ENCODE measurements around the gene ARRB2. TPM values are rescaled to one million over a fixed set of nuclear protein-coding genes. Genes with fewer than 3 reads are reported as not detected.
"Not testable (repeated sequence)": the region's sequence is repeated elsewhere in the genome, so short reads cannot be mapped to it uniquely, and the experiment has no call there.

ARRB2 gene
- total RNA-seq, 1 donor = 201 TPM

DNA sequence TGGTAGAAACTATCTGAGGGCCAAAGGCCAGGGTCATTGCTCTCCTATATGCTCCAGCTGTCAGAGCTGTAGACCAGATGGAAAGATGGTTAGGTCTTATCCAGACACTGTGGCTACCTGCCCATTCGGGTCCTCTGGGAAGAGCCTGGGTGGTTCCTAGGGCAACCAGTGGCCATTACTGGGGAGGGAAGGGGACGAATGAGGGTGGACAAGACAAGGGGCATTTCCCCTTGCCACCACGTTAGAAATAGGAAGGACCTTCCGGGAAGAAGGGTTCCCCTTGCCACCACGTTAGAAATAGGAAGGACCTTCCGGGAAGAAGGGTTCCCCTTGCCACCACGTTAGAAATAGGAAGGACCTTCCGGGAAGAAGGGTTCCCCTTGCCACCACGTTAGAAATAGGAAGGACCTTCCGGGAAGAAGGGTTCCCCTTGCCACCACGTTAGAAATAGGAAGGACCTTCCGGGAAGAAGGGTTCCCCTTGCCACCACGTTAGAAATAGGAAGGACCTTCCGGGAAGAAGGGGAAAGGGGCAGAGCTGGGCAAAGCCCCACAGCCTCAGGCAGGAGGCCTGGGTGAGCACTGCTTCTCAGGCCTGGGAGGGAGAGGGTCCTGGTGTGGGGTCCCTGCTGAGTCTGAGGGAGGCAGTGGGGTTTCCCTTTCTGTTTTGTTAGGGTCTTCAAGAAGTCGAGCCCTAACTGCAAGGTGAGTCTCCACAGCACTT, 4.1 kb downstream of the ARRB2 start:
- H3K9me3 ChIP-seq (ENCODE audit: low read depth, low read length); H3K4me3 ChIP-seq (ENCODE audit: low read length); H3K27me3 ChIP-seq (ENCODE audit: insufficient read depth, low read length): not testable (repeated sequence)
- peaks cover 69% of the 10 kb centered on the region for H3K4me1 ChIP-seq (ENCODE audit: insufficient read depth, low read length)

DNA sequence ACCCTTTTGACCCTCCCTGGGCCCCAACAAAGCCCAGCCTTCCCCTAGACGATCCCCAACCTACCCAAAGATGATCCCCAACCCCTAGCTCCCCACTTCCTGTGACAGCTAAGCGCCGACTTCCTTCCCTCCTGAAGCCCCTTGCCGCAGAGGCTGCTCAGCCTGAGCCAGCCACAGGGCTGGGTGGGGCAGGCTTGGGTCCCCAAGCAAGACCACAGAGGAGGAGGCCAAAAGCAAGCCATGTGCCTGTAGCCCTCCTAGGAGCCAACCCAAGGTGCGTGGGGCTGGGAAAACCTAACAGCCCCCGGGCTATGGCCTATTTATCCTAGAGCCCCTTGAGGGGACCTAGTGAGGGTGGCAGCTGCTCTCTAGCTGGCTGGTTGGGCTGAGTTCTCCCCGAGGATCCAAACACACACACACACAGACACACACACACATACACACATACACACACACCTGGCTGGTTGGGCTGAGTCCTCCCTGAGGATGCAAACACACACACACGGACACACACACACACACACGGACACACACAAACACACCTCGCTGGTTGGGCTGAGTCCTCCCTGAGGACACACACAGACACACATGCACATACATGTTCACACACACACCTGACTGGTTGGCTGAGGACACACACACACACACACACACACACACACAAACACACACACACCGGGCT, 4.8 kb downstream of the ARRB2 start:
- H3K4me1 ChIP-seq (ENCODE audit: insufficient read depth, low read length) = peaks cover 65% of the 10 kb centered on the region
- no peak overlapping the region for H3K4me3 ChIP-seq (ENCODE audit: low read length)
- no peaks in the 10 kb centered on the region for H3K9me3 ChIP-seq (ENCODE audit: low read depth, low read length)
- H3K27me3 ChIP-seq (ENCODE audit: insufficient read depth, low read length) = no peaks in the 10 kb centered on the region

DNA sequence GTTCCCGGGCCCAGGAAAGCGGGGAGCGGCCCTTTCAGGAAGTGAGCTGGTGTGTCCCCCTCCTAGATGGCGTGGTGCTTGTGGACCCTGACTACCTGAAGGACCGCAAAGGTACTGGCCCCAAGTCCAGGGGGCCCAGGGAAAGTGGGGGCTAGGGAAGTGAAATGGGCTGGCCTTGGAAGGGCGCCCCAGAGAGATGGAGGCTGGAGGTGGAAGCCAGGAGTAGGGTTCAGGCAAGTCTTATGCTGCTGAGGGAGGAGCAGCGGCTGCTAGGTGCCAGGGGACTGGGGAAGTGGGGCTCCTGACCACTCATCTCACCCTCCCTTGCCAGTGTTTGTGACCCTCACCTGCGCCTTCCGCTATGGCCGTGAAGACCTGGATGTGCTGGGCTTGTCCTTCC, 5.6 kb downstream of the ARRB2 start:
- peaks cover 65% of the 10 kb centered on the region for H3K4me1 ChIP-seq (ENCODE audit: insufficient read depth, low read length)
- no peak overlapping the region for H3K4me3 ChIP-seq (ENCODE audit: low read length)
- H3K27me3 ChIP-seq (ENCODE audit: insufficient read depth, low read length) = no peaks in the 10 kb centered on the region
- no peaks in the 10 kb centered on the region for H3K9me3 ChIP-seq (ENCODE audit: low read depth, low read length)

DNA sequence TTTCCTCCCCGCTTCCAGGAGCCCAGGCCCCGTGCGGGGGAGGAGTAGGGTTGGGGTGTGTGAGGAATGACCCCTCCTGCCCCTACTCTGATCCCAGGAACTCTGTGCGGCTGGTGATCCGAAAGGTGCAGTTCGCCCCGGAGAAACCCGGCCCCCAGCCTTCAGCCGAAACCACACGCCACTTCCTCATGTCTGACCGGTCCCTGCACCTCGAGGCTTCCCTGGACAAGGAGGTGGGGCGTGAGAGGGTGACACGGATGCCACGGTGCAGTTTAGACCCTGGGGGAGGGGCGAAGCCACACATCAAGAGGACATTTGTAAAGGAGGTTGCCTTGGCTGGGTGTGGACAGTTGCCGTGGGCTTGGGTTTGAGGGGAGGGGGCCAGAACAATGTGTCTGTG, 7.4 kb downstream of the ARRB2 start:
- Histone ChIP-seq H3K9me3 (ENCODE audit: low read depth, low read length) (no peaks in the 10 kb centered on the region), H3K4me3 (ENCODE audit: low read length) (no peak overlapping the region), H3K4me1 (ENCODE audit: insufficient read depth, low read length) (peaks cover 47% of the 10 kb centered on the region), H3K27me3 (ENCODE audit: insufficient read depth, low read length) (no peaks in the 10 kb centered on the region)

DNA sequence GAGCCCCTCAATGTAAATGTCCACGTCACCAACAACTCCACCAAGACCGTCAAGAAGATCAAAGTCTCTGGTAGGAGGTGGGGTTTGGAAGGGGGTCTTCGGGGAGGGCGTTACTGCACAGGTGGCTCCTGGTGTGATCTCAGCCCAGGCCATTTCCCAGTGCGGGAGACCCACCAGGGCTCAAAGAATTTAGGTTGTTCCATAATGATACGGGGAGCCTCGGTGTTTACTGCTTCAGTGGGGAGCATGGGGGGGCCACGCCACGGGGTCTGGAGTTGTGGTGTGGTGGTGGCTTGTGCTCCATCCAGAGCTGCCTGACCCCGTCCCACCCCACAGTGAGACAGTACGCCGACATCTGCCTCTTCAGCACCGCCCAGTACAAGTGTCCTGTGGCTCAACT, 7.8 kb downstream of the ARRB2 start:
- no peaks in the 10 kb centered on the region for H3K9me3 ChIP-seq (ENCODE audit: low read depth, low read length)
- no peaks in the 10 kb centered on the region for H3K27me3 ChIP-seq (ENCODE audit: insufficient read depth, low read length)
- H3K4me1 ChIP-seq (ENCODE audit: insufficient read depth, low read length) = peaks cover 43% of the 10 kb centered on the region
- no peak overlapping the region for H3K4me3 ChIP-seq (ENCODE audit: low read length)

DNA sequence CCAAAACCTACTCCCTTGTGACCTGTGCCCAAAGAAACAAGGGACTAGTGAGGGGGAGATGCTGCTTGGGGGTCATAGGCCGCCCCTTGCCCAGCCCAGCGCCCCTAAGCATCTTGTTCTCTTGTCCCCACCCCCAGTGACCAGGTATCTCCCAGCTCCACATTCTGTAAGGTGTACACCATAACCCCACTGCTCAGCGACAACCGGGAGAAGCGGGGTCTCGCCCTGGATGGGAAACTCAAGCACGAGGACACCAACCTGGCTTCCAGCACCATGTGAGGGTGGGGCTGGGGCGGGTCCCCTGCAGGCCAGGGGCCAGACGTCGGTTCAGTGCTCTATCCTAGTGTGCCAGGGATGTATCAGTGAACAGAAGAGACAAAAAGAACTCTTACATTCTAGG, 8.7 kb downstream of the ARRB2 start:
- H3K4me1 ChIP-seq (ENCODE audit: insufficient read depth, low read length) = peaks cover 36% of the 10 kb centered on the region
- H3K4me3 ChIP-seq (ENCODE audit: low read length) = no peak overlapping the region
- no peaks in the 10 kb centered on the region for H3K27me3 ChIP-seq (ENCODE audit: insufficient read depth, low read length)
- no peaks in the 10 kb centered on the region for H3K9me3 ChIP-seq (ENCODE audit: low read depth, low read length)

DNA sequence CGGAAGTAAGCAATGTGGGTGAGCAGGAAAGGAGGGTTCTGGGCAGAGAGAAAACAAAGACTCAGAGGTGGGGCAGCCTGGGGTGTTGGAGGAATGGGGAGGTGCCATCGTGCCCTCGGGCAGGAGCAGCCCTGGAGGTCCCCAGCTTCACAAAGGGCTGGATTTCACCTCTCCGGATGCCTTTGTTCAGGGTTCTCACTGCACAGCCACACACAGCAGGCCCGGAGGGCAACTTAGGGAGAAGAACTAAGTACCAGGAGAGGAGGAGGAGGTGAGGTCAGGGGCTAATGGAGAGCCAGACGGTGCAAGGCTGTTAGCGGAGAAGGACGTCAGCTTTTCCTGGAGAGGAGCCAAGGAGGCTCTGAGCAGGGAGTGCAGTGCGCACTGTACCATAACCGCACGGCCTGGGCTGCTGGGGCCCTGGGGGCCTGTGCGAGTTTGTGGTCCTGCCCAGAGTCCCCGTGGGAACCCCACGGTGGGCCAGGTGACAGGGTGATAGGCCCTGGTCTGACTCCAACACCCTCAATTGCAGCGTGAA, 9.3 kb downstream of the ARRB2 start:
- H3K4me1 ChIP-seq (ENCODE audit: insufficient read depth, low read length) = peaks cover 36% of the 10 kb centered on the region
- H3K9me3 ChIP-seq (ENCODE audit: low read depth, low read length) = no peaks in the 10 kb centered on the region
- H3K27me3 ChIP-seq (ENCODE audit: insufficient read depth, low read length) = no peaks in the 10 kb centered on the region
- no peak overlapping the region for H3K4me3 ChIP-seq (ENCODE audit: low read length)

DNA sequence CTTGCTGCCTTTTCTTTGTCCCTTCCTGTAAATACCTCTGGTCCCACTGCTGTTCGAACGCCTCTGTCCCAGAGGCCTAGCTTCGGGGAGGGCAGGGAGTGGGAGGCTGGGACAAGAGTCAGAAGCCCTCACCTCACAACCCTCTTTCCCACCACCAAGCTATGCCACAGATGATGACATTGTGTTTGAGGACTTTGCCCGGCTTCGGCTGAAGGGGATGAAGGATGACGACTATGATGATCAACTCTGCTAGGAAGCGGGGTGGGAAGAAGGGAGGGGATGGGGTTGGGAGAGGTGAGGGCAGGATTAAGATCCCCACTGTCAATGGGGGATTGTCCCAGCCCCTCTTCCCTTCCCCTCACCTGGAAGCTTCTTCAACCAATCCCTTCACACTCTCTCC, 10.4 kb downstream of the ARRB2 start:
- Histone ChIP-seq H3K4me3 (ENCODE audit: low read length) (no peak overlapping the region), H3K4me1 (ENCODE audit: insufficient read depth, low read length) (peaks cover 36% of the 10 kb centered on the region), H3K9me3 (ENCODE audit: low read depth, low read length) (no peaks in the 10 kb centered on the region), H3K27me3 (ENCODE audit: insufficient read depth, low read length) (no peaks in the 10 kb centered on the region)

DNA sequence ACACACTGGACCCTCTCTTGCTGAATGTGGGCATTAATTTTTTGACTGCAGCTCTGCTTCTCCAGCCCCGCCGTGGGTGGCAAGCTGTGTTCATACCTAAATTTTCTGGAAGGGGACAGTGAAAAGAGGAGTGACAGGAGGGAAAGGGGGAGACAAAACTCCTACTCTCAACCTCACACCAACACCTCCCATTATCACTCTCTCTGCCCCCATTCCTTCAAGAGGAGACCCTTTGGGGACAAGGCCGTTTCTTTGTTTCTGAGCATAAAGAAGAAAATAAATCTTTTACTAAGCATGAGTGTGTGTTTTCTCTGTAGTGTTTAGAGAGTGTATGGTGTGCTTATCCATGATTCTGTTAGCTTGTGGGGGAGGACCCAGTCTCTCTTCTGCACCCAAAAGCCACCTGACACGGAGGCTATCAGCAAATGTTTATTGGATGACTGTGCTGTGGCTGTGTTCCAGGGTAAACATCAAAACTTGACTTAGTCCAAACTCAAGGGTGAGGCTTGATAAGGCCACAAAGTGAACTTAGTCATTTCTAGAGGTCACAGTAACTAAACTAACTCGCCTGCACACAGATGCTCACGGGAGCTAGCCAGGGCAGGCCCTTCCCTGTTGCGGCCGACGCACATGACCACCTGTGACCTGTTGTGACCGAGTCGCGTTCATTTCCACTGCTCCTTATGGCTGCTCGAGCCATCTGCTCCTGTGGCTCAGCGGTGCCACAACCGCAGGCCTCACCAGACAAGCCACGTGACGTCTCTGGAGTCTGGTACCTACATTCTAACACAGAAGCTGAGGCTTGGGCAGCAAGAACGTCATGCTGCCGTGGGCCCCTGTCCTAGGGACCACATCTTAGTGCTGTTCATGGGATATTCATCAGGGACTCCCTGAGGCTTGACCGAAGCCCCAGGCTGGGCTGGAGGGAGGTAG, 11.0 kb downstream of the ARRB2 start:
- Histone ChIP-seq H3K4me3 (ENCODE audit: low read length) (no peak overlapping the region), H3K4me1 (ENCODE audit: insufficient read depth, low read length) (peaks cover 38% of the 10 kb centered on the region), H3K9me3 (ENCODE audit: low read depth, low read length) (no peaks in the 10 kb centered on the region), H3K27me3 (ENCODE audit: insufficient read depth, low read length) (no peaks in the 10 kb centered on the region)

DNA sequence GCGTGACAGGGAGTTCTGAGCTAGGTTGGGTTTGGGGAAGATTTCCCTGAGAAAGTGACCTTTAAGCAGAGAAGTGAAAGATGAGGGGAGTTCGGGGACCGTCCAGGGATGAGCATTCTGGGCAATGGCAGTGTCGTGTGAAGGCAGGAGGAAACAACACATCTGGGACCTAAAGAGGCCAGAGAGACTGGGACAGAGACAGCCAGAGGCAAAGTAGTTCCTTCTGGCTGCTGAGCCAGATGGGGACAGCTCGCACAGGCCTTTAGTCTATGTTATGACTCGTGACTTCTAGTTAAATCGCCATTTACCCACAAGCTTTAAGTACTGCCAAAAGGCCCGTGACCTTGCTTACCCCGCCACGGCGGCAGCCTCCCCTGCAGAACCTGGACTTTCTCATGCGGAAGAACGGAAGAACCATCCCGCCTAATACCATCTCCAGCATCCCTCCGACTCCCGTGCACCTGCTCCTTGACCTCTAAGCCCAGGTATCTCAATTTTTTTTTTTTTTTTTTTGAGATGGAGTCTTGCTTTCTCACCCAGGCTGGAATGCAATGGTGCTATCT, 12.3 kb downstream of the ARRB2 start:
- no peaks in the 10 kb centered on the region for H3K27me3 ChIP-seq (ENCODE audit: insufficient read depth, low read length)
- H3K4me1 ChIP-seq (ENCODE audit: insufficient read depth, low read length) = peaks cover 43% of the 10 kb centered on the region
- no peaks in the 10 kb centered on the region for H3K9me3 ChIP-seq (ENCODE audit: low read depth, low read length)
- H3K4me3 ChIP-seq (ENCODE audit: low read length) = no peak overlapping the region

DNA sequence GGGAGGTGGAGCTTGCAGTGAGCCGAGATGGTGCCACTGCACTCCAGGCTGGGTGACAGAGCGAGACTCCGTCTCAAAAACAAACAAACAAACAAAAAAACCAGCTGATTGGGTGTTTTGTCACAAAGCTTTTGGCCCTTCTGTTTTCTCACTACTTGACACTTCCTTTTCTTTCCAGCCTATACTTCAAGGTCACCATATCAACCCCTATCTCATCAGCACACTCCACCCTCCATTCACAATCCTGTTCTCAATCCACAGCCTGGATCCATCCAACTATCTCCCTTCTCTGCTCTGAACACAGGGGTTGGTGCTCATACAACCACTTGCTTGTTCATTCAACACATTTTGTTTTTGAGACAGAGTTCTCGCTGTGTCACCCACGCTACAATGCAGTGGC, 14.2 kb downstream of the ARRB2 start:
- H3K27me3 ChIP-seq (ENCODE audit: insufficient read depth, low read length) = no peaks in the 10 kb centered on the region
- H3K9me3 ChIP-seq (ENCODE audit: low read depth, low read length) = no peaks in the 10 kb centered on the region
- peaks cover 48% of the 10 kb centered on the region for H3K4me1 ChIP-seq (ENCODE audit: insufficient read depth, low read length)
- H3K4me3 ChIP-seq (ENCODE audit: low read length) = no peak overlapping the region

DNA sequence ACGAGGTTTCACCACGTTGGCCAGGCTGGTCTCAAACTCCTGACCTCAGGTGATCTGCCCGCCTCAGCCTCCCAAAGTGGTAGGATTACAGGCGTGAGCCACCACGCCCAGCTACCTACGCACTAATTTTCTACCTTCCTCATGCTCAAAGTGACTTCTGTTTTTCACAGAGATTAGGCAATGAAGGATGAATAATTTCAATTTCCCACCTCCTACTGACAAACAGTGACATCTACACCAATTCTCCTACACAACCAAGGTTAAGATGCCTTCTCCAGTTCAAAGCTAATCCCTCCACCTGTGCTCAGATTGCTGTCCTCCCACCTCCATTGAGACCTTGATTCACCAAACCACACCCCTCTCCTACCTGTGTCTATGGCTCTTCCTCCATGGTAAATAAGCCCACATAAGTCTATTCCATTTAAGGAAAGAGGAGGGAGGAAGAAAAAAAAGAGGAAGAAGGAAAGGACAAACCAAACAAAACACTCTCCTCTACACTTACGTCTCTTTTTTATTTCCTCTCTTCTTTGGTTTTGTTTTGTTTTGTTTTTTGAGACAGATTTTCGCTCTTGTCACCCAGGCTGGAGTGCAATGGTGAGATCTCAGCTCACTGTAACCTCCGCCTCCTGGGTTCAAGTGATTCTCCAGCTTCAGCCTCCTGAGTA, 15.3 kb downstream of the ARRB2 start:
- H3K4me3 ChIP-seq (ENCODE audit: low read length) = no peak overlapping the region
- no peaks in the 10 kb centered on the region for H3K9me3 ChIP-seq (ENCODE audit: low read depth, low read length)
- H3K27me3 ChIP-seq (ENCODE audit: insufficient read depth, low read length) = no peaks in the 10 kb centered on the region
- H3K4me1 ChIP-seq (ENCODE audit: insufficient read depth, low read length) = peaks cover 52% of the 10 kb centered on the region

DNA sequence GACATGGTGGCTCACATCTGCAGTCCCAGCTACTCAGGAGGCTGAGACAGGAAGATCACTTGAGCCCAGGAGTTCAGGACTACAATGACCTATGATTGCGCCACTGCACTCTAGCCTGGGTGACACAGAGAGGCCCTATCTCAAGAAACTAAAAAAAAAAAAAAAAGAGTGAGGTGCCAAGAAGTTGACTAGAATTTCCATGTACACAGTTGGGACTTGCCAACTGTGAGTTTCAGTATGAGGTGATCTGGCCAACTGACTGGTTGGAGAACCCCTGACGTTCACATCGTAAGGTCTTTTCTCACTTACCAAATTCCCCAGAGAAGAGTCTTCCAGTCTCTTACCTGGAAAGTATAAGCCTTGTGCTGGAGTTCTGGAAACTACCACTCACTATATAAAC, 17.7 kb downstream of the ARRB2 start:
- Histone ChIP-seq H3K4me1 (ENCODE audit: insufficient read depth, low read length) (peaks cover 72% of the 10 kb centered on the region), H3K4me3 (ENCODE audit: low read length) (no peak overlapping the region), H3K9me3 (ENCODE audit: low read depth, low read length) (no peaks in the 10 kb centered on the region), H3K27me3 (ENCODE audit: insufficient read depth, low read length) (no peaks in the 10 kb centered on the region)

DNA sequence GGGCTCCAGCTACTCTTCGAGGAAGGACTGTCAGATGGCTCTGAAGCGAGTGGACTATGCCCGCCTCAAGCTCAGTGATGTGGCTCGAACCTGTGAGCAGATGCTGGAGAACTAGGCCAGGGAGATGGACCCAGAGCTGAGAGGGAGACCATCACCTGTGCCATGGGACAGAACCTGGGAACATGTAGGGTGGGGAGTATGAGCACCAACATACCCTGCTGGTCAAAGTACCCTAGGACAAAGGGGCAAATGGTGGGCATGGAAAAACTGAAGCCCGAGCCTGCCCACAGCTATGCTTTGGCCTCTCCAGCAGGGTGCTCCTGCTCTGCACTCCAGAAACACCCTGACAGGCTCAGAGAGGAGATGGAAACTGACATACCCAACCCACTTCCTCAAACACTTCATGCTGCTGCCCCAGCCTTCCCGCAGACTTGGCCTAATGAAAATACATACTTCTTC, 22.7 kb downstream of the ARRB2 start:
- Histone ChIP-seq H3K9me3 (ENCODE audit: low read depth, low read length) (no peaks in the 10 kb centered on the region), H3K4me3 (ENCODE audit: low read length) (no peak overlapping the region), H3K4me1 (ENCODE audit: insufficient read depth, low read length) (peaks cover 69% of the 10 kb centered on the region), H3K27me3 (ENCODE audit: insufficient read depth, low read length) (peaks cover 2% of the 10 kb centered on the region)
